ENCODE data around the gene TLNRD1.

DNA sequence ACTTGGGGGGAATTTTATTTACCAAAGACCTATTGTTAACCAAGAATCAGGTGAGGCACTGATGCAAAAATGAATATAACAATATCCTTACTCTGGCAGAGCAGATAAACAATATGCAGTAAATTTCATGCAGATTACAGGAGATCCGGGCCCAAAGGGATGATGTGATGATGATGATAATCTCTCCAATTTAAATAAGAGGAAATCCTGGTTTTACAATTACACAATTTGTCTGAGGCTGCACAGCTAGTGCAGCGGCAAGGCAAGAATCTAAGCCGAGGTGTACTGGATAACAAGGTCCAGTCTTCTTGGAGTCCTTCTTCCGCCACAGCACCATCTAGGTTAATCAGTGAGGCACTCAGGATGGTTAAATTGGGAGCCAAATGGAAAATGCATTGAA lies 8.7 kb upstream of the TLNRD1 start:
- TF ChIP-seq CTCF (IDR thresholded peaks at IDR 0.05) (no peak), POLR2A (IDR thresholded peaks at IDR 0.05) (no peak)

Measured in thyroid gland (tissue), 4 donors.